Mammary epithelial cell (primary cell): ENCODE results near the gene CCDC157.
A peak's percentile ranks its signal among the peaks of the same experiment; 100 is the strongest.

Experiments used
- EZH2 ChIP-seq: IDR thresholded peaks from 2 replicates; pipeline ENCODE4 v1.6.1; 2012; ENCODE audit warnings: low read length, inconsistent platforms, borderline replicate concordance
- TF ChIP-seq, protein P1 (sequence below), 2 donors: IDR thresholded peaks in 1 of 2; conservative IDR thresholded peaks in 1 of 2; 2 replicates each; pipeline ENCODE4 v1.5.1; 2011 to 2012; ENCODE audit warnings: inconsistent platforms in 2 of 2, low read length in 2 of 2, mild to moderate bottlenecking in 2 of 2, control low read depth in 1 of 2, low read depth in 1 of 2; ENCODE audit not compliant: insufficient read depth in 1 of 2; ENCODE audit errors: extremely low read depth in 1 of 2

DNA sequence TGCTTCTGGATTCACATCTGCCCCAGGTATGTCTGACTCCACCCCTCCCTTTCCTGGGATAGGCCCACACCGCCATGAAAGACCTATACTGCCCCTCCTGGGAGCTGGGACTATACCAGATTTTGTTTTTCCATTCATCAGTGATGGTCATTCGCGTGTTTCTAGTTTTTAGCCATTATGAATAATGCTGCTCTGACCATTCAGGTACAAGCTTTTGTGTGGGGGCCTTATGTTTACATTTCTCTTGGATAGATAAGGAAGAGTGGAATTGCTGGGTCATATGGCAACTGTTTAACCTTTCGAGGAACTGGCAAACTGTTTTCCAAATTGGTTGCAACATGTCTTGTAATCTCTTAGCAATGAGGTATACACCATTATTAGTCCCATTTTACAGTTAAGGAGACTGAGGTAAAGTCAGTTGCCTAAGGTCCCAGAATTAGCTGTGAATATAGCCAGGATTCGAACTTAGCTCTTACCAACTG, 28.9 kb upstream of the CCDC157 start:
- TF ChIP-seq, protein P1, sequence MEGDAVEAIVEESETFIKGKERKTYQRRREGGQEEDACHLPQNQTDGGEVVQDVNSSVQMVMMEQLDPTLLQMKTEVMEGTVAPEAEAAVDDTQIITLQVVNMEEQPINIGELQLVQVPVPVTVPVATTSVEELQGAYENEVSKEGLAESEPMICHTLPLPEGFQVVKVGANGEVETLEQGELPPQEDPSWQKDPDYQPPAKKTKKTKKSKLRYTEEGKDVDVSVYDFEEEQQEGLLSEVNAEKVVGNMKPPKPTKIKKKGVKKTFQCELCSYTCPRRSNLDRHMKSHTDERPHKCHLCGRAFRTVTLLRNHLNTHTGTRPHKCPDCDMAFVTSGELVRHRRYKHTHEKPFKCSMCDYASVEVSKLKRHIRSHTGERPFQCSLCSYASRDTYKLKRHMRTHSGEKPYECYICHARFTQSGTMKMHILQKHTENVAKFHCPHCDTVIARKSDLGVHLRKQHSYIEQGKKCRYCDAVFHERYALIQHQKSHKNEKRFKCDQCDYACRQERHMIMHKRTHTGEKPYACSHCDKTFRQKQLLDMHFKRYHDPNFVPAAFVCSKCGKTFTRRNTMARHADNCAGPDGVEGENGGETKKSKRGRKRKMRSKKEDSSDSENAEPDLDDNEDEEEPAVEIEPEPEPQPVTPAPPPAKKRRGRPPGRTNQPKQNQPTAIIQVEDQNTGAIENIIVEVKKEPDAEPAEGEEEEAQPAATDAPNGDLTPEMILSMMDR (conservative IDR thresholded peaks at IDR 0.05 in 1 of 2, IDR thresholded peaks at IDR 0.05 in 1 of 2; ENCODE audit: extremely low read depth in 1 of 2, insufficient read depth in 1 of 2, low read depth in 1 of 2, low read length in 2 of 2): peak; percentile 25 to 60
- no peak for TF ChIP-seq EZH2
